Spleen (tissue), 7 donors: ENCODE measurements around the gene SPDYE6.

ENCODE experiments used
- POLR2A ChIP-seq, 3 donors: fragments of 450-650 bp; IDR thresholded peaks; one replicate each; pipeline ENCODE4 v1.5.1; 2017; ENCODE audit warnings: antibody characterized with exemption in 3 of 3, mild to moderate bottlenecking in 1 of 3
- POLR2AphosphoS5 ChIP-seq, 3 donors: sonication (generic); formaldehyde crosslinking; IDR thresholded peaks; one replicate each; pipeline ENCODE4 v1.5.1; 2017; ENCODE audit warnings: antibody characterized with exemption in 3 of 3
- TF ChIP-seq, protein P1 (sequence below), 11 experiments: fragments of 200-600 bp in 7 of 11; fragments of 450-650 bp in 4 of 11; sonication (generic) in 4 of 11; IDR thresholded peaks in 8 of 11; conservative IDR thresholded peaks in 3 of 11; 1 replicate in 7 of 11; 2 replicates in 4 of 11; pipeline versions ENCODE4 v1.4.0 to v1.8.0; 2016 to 2021; ENCODE audit warnings: antibody characterized with exemption in 11 of 11, inconsistent platforms in 4 of 11, mild to moderate bottlenecking in 1 of 11
- donor health status: DM: no; HTN: no; CAD: no; lungs with moderate emphysema.
- donor health status: DM: no; HTN: no; CAD: no.
- donor health status: DM: no; HTN: no; CAD: no.

DNA sequence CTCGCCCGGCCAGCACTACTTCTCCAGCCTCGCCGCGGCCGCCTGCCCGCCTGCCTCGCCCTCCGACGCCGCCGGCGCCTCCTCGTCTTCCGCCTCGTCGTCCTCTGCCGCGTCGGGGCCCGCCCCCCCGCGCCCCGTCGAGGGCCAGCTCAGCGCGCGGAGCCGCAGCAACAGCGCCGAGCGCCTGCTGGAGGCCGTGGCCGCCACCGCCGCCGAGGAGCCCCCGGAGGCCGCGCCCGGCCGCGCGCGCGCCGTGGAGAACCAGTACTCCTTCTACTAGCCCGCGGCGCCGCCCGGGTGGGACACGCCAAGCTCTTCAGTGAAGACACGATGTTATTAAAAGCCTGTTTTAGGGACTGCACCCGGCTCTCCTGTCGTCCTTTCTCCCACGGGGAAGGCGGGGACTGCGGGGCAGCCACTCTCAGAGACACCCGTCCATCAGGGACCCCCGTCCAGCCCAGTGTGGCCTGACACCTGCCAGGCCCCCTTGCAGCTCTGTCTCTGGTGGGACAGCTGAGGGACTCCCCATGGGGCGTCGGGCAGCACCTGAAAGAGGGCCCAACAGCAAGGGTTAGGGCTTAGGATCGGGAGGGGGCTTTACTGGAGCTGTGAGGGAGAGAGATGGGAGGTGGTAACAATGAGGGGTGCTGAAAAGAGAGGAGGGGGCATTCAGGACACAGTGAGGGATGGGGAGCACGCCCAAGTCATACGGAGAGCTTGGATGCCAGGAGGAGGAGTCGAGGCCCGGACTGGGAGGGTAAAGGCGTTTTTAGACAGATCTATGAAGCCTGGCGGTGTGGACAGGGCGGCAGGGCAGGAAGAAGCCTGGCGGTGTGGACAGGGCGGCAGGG is 34.7 kb downstream of the SPDYE6 start:
- TF ChIP-seq, protein P1, sequence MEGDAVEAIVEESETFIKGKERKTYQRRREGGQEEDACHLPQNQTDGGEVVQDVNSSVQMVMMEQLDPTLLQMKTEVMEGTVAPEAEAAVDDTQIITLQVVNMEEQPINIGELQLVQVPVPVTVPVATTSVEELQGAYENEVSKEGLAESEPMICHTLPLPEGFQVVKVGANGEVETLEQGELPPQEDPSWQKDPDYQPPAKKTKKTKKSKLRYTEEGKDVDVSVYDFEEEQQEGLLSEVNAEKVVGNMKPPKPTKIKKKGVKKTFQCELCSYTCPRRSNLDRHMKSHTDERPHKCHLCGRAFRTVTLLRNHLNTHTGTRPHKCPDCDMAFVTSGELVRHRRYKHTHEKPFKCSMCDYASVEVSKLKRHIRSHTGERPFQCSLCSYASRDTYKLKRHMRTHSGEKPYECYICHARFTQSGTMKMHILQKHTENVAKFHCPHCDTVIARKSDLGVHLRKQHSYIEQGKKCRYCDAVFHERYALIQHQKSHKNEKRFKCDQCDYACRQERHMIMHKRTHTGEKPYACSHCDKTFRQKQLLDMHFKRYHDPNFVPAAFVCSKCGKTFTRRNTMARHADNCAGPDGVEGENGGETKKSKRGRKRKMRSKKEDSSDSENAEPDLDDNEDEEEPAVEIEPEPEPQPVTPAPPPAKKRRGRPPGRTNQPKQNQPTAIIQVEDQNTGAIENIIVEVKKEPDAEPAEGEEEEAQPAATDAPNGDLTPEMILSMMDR (IDR thresholded peaks at IDR 0.05 in 8 of 11, conservative IDR thresholded peaks at IDR 0.05 in 3 of 11), result no peak
- TF ChIP-seq POLR2A (IDR thresholded peaks at IDR 0.05), result no peak
- TF ChIP-seq POLR2AphosphoS5 (IDR thresholded peaks at IDR 0.05), result no peak
